GM18870 (cell line): ENCODE results near the gene SAMD7.
A peak's percentile ranks its signal among the peaks of the same experiment; 100 is the strongest.

Experiments used
- ATAC-seq: cut with Tn5 transposase; IDR thresholded peaks from one replicate; pipeline ENCODE4 v1.9.1; 2021; ENCODE audit warnings: moderate library complexity; ENCODE audit not compliant: unreplicated experiment

SAMD7 gene

GRCh38 chr3:169907476-169907875 lies 3.9 kb upstream of the SAMD7 start:
- ATAC-seq, result no peak

GRCh38 chr3:169907944-169908343 lies 3.4 kb upstream of the SAMD7 start:
- ATAC-seq, result no peak

- no peak for ATAC-seq
Measured at GRCh38 chr3:169913323-169913722, 2.0 kb downstream of the SAMD7 start.

- no peak for ATAC-seq
Measured at GRCh38 chr3:169914321-169914720, 2.9 kb downstream of the SAMD7 start.

- ATAC-seq, result no peak
Measured at GRCh38 chr3:169923189-169923588, 11.8 kb downstream of the SAMD7 start.

- no peak for ATAC-seq
Measured at GRCh38 chr3:169923831-169924230, 12.5 kb downstream of the SAMD7 start.

GRCh38 chr3:169929830-169930519 lies 18.6 kb downstream of the SAMD7 start:
- ATAC-seq, result no peak

GRCh38 chr3:169930843-169931242 lies 19.5 kb downstream of the SAMD7 start:
- no peak for ATAC-seq

GRCh38 chr3:169931747-169932520 lies 20.6 kb downstream of the SAMD7 start:
- peak; percentile 94 for ATAC-seq

GRCh38 chr3:169939320-169939719 lies 27.9 kb downstream of the SAMD7 start:
- ATAC-seq, result no peak

GRCh38 chr3:169939751-169940150 lies 28.4 kb downstream of the SAMD7 start:
- ATAC-seq, result no peak

GRCh38 chr3:169940470-169941181 lies 29.3 kb downstream of the SAMD7 start:
- ATAC-seq, result peak; percentile 79

- ATAC-seq, result peak; percentile 77
Measured at GRCh38 chr3:169945313-169945712, 33.9 kb downstream of the SAMD7 start.

- ATAC-seq, result no peak
Measured at GRCh38 chr3:169946336-169946735, 35.0 kb downstream of the SAMD7 start.

GRCh38 chr3:169948559-169949448 lies 37.4 kb downstream of the SAMD7 start:
- no peak for ATAC-seq

- ATAC-seq, result no peak
Measured at GRCh38 chr3:169952045-169952444, 40.7 kb downstream of the SAMD7 start.

GRCh38 chr3:169953462-169954141 lies 42.2 kb downstream of the SAMD7 start:
- peak; percentile 24 for ATAC-seq

GRCh38 chr3:169954142-169954756 lies 42.9 kb downstream of the SAMD7 start:
- ATAC-seq, result peak; percentile 85

GRCh38 chr3:169955406-169955805 lies 44.0 kb downstream of the SAMD7 start:
- ATAC-seq, result no peak

- ATAC-seq, result no peak
Measured at GRCh38 chr3:169964176-169964575, 52.8 kb downstream of the SAMD7 start.
